EL (cell line): ENCODE results near the gene SORT1.

Experiments used
- DNase-seq: peaks from one replicate; pipeline ENCODE4 v3.0.0-alpha.2; 2016

Gene SORT1

GRCh38 chr1:109397581-109398342, at the start of gene SORT1:
Gene SORT1, minus strand, starts transcription at chr1:109397918. Its CDS starts 26 bp downstream, at chr1:109397892.
- peak; percentile 93 for DNase-seq

- peak; percentile 74 for DNase-seq
Observed at GRCh38 chr1:109445949-109446695, 48.4 kb upstream of the SORT1 start.

- DNase-seq, result peak; percentile 29
Observed at GRCh38 chr1:109444346-109444745, 46.6 kb upstream of the SORT1 start.

GRCh38 chr1:109443476-109443875, 45.8 kb upstream of the SORT1 start:
- no peak for DNase-seq

- DNase-seq, result peak; percentile 62
Observed at GRCh38 chr1:109441069-109441468, 43.4 kb upstream of the SORT1 start.

GRCh38 chr1:109438798-109439297, 41.1 kb upstream of the SORT1 start:
- peak; percentile 95 for DNase-seq

- DNase-seq, result no peak
Observed at GRCh38 chr1:109434484-109434883, 36.8 kb upstream of the SORT1 start.

GRCh38 chr1:109433322-109433721, 35.6 kb upstream of the SORT1 start:
- no peak for DNase-seq

GRCh38 chr1:109432336-109432735, 34.6 kb upstream of the SORT1 start:
- peak; percentile 29 for DNase-seq

- no peak for DNase-seq
Observed at GRCh38 chr1:109427171-109427467, 29.4 kb upstream of the SORT1 start.

- DNase-seq, result peak; percentile 100
Observed at GRCh38 chr1:109426281-109427170, 28.8 kb upstream of the SORT1 start, which contains the start of gene PSMA5. Gene PSMA5, minus strand, starts transcription at chr1:109426448. Its CDS starts 118 bp downstream, at chr1:109426330.

GRCh38 chr1:109425391-109426280, 27.9 kb upstream of the SORT1 start:
- peak; percentile 77 for DNase-seq

- no peak for DNase-seq
Observed at GRCh38 chr1:109423498-109423897, 25.8 kb upstream of the SORT1 start.

GRCh38 chr1:109412551-109412950, 14.8 kb upstream of the SORT1 start:
- no peak for DNase-seq

- DNase-seq, result no peak
Observed at GRCh38 chr1:109404838-109405237, 7.1 kb upstream of the SORT1 start.

GRCh38 chr1:109402025-109402424, 4.3 kb upstream of the SORT1 start:
- DNase-seq, result no peak

GRCh38 chr1:109400035-109400655, 2.4 kb upstream of the SORT1 start:
- no peak for DNase-seq

- peak; percentile 68 for DNase-seq
Observed at GRCh38 chr1:109399326-109399957, 1.7 kb upstream of the SORT1 start.

GRCh38 chr1:109398343-109399225, 866 bp upstream of the SORT1 start:
- no peak for DNase-seq
